CD4-positive, alpha-beta memory T cell (primary cell): ENCODE measurements around the gene SCYL3. TPM values are rescaled to one million over a fixed set of nuclear protein-coding genes. Genes with fewer than 3 reads are reported as not detected.
A peak's percentile ranks its signal among the peaks of the same experiment; 100 is the strongest.

ENCODE experiments used
- CTCF ChIA-PET: fragments of 350-600 bp; sonication (Branson Sonifier 250); formaldehyde crosslinking; loops from one replicate; lab custom pipeline; 2021; ENCODE audit warnings: inconsistent platforms; ENCODE audit not compliant: partially characterized antibody; lab: Charles Lee
- POLR2A ChIA-PET: fragments of 350-600 bp; sonication (Branson Sonifier 250); formaldehyde crosslinking; loops from one replicate; lab custom pipeline; 2021; ENCODE audit not compliant: partially characterized antibody; lab: Charles Lee
- DNase-seq, 5 donors: peaks; one replicate each; pipeline versions ENCODE4 v3.0.0 to v3.0.0-alpha.2; 2020 to 2022; ENCODE audit warnings: mixed read lengths in 1 of 5
- H3K27ac ChIP-seq: one replicate; pipeline ENCODE4 v1.7.0; 2013; ENCODE audit warnings: low read depth, low read length
- H3K27me3 ChIP-seq: 2 replicates; pipeline ENCODE4 v1.7.0; 2013; ENCODE audit warnings: mild to moderate bottlenecking, low read length, moderate library complexity; ENCODE audit not compliant: insufficient read depth
- H3K36me3 ChIP-seq: 2 replicates; pipeline ENCODE4 v1.7.0; 2013; ENCODE audit warnings: mild to moderate bottlenecking, low read length, moderate library complexity; ENCODE audit not compliant: insufficient read depth
- H3K4me1 ChIP-seq: 2 replicates; pipeline ENCODE4 v1.7.0; 2013; ENCODE audit warnings: mild to moderate bottlenecking, low read length, moderate library complexity; ENCODE audit not compliant: insufficient read depth
- H3K4me3 ChIP-seq, 2 donors: one replicate each; pipeline ENCODE4 v1.7.0; 2013; ENCODE audit warnings: low read length in 2 of 2, mild to moderate bottlenecking in 1 of 2
- H3K9me3 ChIP-seq, 2 donors: one replicate each; pipeline ENCODE4 v1.7.0; 2013; ENCODE audit warnings: low read length in 2 of 2, control low read depth in 1 of 2; ENCODE audit not compliant: control insufficient read depth in 1 of 2
- H3K27ac Mint-ChIP-seq, 7 donors: one replicate each; pipeline ENCODE4 v1.8.0; 2020 to 2021; ENCODE audit warnings: mixed read lengths in 7 of 7, mild to moderate bottlenecking in 6 of 7, inconsistent platforms in 3 of 7, moderate library complexity in 3 of 7
- H3K27me3 Mint-ChIP-seq, 2 donors: one replicate each; pipeline ENCODE4 v1.8.0; 2020 to 2021; ENCODE audit warnings: mixed read lengths in 2 of 2
- H3K36me3 Mint-ChIP-seq, 2 donors: one replicate each; pipeline ENCODE4 v1.8.0; 2020 to 2021; ENCODE audit warnings: mixed read lengths in 2 of 2, inconsistent platforms in 1 of 2, mild to moderate bottlenecking in 1 of 2
- H3K4me1 Mint-ChIP-seq, 4 donors: one replicate each; pipeline ENCODE4 v1.8.0; 2020 to 2021; ENCODE audit warnings: mixed read lengths in 4 of 4, mild to moderate bottlenecking in 1 of 4
- H3K4me3 Mint-ChIP-seq, 8 donors: one replicate each; pipeline ENCODE4 v1.8.0; 2020 to 2021; ENCODE audit warnings: mixed read lengths in 8 of 8, mild to moderate bottlenecking in 7 of 8, moderate library complexity in 6 of 8, inconsistent platforms in 3 of 8
- H3K9me3 Mint-ChIP-seq, 8 donors: one replicate each; pipeline ENCODE4 v1.8.0; 2020 to 2021; ENCODE audit warnings: mixed read lengths in 8 of 8, mild to moderate bottlenecking in 5 of 8, inconsistent platforms in 3 of 8, moderate library complexity in 1 of 8
- intact Hi-C: fragments of 100-400 bp; cut with micrococcal nuclease; formaldehyde crosslinking; loops from one replicate; pipeline ENCODE4 v1.15.1; 2023
- polyA plus RNA-seq, 2 donors: library from polyadenylated mRNA; unstranded; fragments of 300-500 nt; fragmentation: Illumina TruSeq; gene quantifications; one replicate each; pipeline ENCODE4 v1.2.3, GENCODE V29; 2021
- total RNA-seq, 2 experiments: library from RNA; stranded (reverse); gene quantifications; one replicate each; pipeline ENCODE4 v1.2.3, GENCODE V29; 2021

Gene SCYL3
- 10 to 100 TPM; 23.5 to 24.3 TPM for total RNA-seq
- polyA plus RNA-seq: 10 to 100 TPM; 14.4 to 15.7 TPM

- H3K27ac ChIP-seq: peak within 1 kb of the TSS; percentile 98
- H3K27me3 ChIP-seq: no peaks in the 10 kb centered on the region
- POLR2A ChIA-PET: interaction anchor here (0.6 to 5.0 kb wide), 24 partner anchors 8 to 1958 kb away, joined by 3 to 59 read pairs (median 4); partner anchors contain the start of genes DCAF6, FMO4, GORAB and KIFAP3
- peak; percentile 96 to 97 (median 96) for DNase-seq
- intact Hi-C loops: loop anchor here (1.0 to 10.0 kb wide), 11 partner anchors 35 to 1958 kb away; partner anchors contain the start of genes BLZF1, DCAF6, GORAB and KIFAP3
- no peaks in the 10 kb centered on the region for H3K9me3 ChIP-seq
- Mint-ChIP-seq H3K9me3 (peaks cover 0 to 2% (median 0%) of the 10 kb centered on the region in 8 donors), H3K27me3 (peaks cover 0 to 2% of the 10 kb centered on the region in 2 donors), H3K4me3 (peak within 1 kb of the TSS; percentile 92 to 97 (median 94)), H3K4me1 (peaks cover 34 to 50% (median 42%) of the 10 kb centered on the region in 4 donors), H3K36me3 (peaks cover 0 to 13% of the 10 kb centered on the region in 2 donors), H3K27ac (peak within 1 kb of the TSS; percentile 97 to 100 (median 100))
- H3K36me3 ChIP-seq: no peaks in the 10 kb centered on the region
- peaks cover 45% of the 10 kb centered on the region for H3K4me1 ChIP-seq
- peak within 1 kb of the TSS; percentile 58 to 86 for H3K4me3 ChIP-seq
- CTCF ChIA-PET: interaction anchor here (1.0 to 1.7 kb wide), 9 partner anchors 9 to 1420 kb away, joined by 3 to 7 read pairs (median 4); partner anchors contain the start of genes FMO4, KIFAP3 and METTL18
Measured at GRCh38 chr1:169893645-169894423, at the start of gene SCYL3. TSS of gene SCYL3 (minus strand) at chr1:169893896. CDS start at chr1:169888840, 5,056 bp downstream.

GRCh38 chr1:169941982-169942830, 48.5 kb upstream of the SCYL3 start:
- H3K4me3 ChIP-seq: no peak overlapping the region
- no peaks in the 10 kb centered on the region for H3K9me3 ChIP-seq
- no peaks in the 10 kb centered on the region for H3K4me1 ChIP-seq
- no peaks in the 10 kb centered on the region for H3K36me3 ChIP-seq
- H3K27me3 Mint-ChIP-seq: no peaks in the 10 kb centered on the region
- ChIA-PET CTCF (interaction anchor here (1.1 kb wide), 1 partner anchor 13 kb away, joined by 3 read pairs; no protein-coding TSS in a partner anchor), POLR2A (no interaction called here)
- H3K4me1 Mint-ChIP-seq: no peaks in the 10 kb centered on the region
- H3K4me3 Mint-ChIP-seq: no peak overlapping the region
- peaks cover 0 to 6% of the 10 kb centered on the region in 2 donors for H3K36me3 Mint-ChIP-seq
- no peak for DNase-seq
- H3K27ac ChIP-seq: no peak overlapping the region
- intact Hi-C loops: no loop called here
- no peaks in the 10 kb centered on the region for H3K9me3 Mint-ChIP-seq
- H3K27me3 ChIP-seq: no peaks in the 10 kb centered on the region
- H3K27ac Mint-ChIP-seq: no peak overlapping the region

- CTCF ChIA-PET: no interaction called here
- intact Hi-C loops: no loop called here
- no peaks in the 10 kb centered on the region for H3K27me3 ChIP-seq
- no peak for DNase-seq
- H3K36me3 ChIP-seq: no peaks in the 10 kb centered on the region
- H3K27me3 Mint-ChIP-seq: no peaks in the 10 kb centered on the region
- H3K4me3 ChIP-seq: no peak overlapping the region
- no peak overlapping the region for H3K4me3 Mint-ChIP-seq
- H3K36me3 Mint-ChIP-seq: no peaks in the 10 kb centered on the region
- no peaks in the 10 kb centered on the region for H3K9me3 Mint-ChIP-seq
- H3K27ac Mint-ChIP-seq: no peak overlapping the region
- no peaks in the 10 kb centered on the region for H3K4me1 Mint-ChIP-seq
- POLR2A ChIA-PET: no interaction called here
- no peak overlapping the region for H3K27ac ChIP-seq
- H3K4me1 ChIP-seq: no peaks in the 10 kb centered on the region
- no peaks in the 10 kb centered on the region for H3K9me3 ChIP-seq
Measured at GRCh38 chr1:169933984-169934725, 40.5 kb upstream of the SCYL3 start.

DNA sequence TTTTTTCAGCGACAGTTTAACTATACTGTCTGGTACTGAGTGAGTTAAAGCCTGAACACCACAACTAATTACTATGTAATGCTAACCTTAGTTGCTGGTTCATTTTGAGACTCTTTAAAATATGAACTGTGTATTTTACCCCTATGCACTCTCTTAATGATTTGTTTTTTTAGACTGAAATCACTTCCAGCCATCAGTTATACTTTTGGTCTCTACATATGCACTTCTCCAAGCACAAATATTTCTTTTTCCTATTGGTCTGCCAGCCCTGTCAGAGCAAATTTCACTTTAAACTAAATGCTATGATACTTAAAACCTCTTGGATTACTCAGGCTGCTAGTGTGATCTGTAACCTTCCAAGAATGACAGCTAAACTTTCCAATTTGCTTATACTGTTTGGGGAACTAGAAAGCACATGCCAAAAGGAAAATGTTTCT, 38.1 kb upstream of the SCYL3 start:
- Mint-ChIP-seq H3K36me3 (no peaks in the 10 kb centered on the region), H3K4me1 (peaks cover 0 to 5% (median 3%) of the 10 kb centered on the region in 4 donors), H3K27ac (no peak overlapping the region), H3K4me3 (no peak overlapping the region), H3K9me3 (no peaks in the 10 kb centered on the region), H3K27me3 (no peaks in the 10 kb centered on the region)
- H3K36me3 ChIP-seq: no peaks in the 10 kb centered on the region
- no peak overlapping the region for H3K4me3 ChIP-seq
- ChIA-PET POLR2A (no interaction called here), CTCF (no interaction called here)
- no peaks in the 10 kb centered on the region for H3K4me1 ChIP-seq
- intact Hi-C loops: no loop called here
- no peak for DNase-seq
- H3K27ac ChIP-seq: no peak overlapping the region
- H3K9me3 ChIP-seq: no peaks in the 10 kb centered on the region
- H3K27me3 ChIP-seq: no peaks in the 10 kb centered on the region

DNA sequence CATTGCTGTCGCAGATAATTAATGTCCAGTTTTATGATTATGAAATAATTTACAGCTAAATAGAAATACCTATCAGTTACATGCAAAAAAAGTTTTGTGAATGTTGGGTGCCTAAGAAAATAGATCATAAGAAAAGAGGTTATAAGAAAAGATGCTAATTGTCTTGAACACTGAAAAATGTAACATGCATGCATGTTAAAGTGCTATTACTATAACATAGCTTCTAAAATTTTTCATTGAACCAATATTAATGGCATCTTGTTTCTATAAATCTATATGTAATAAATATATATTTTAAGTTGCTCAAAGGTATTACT, 35.5 kb upstream of the SCYL3 start:
- no peak overlapping the region for H3K27ac ChIP-seq
- H3K4me3 Mint-ChIP-seq: no peak overlapping the region
- no peaks in the 10 kb centered on the region for H3K27me3 Mint-ChIP-seq
- peaks cover 6 to 11% (median 7%) of the 10 kb centered on the region in 4 donors for H3K4me1 Mint-ChIP-seq
- ChIA-PET CTCF (interaction anchor here (0.9 to 3.5 kb wide), 11 partner anchors 9 to 1384 kb away, joined by 3 to 28 read pairs (median 4); partner anchors contain the start of gene FMO4), POLR2A (interaction anchor here (0.8 to 1.5 kb wide), 2 partner anchors 35 to 1385 kb away, joined by 3 to 14 read pairs; partner anchors contain the start of genes FMO4 and SCYL3)
- H3K36me3 Mint-ChIP-seq: no peaks in the 10 kb centered on the region
- intact Hi-C loops: loop anchor here (1.0 to 5.0 kb wide), 6 partner anchors 36 to 1383 kb away; partner anchors contain the start of genes FMO4, KIFAP3 and SCYL3
- H3K4me1 ChIP-seq: peaks cover 9% of the 10 kb centered on the region
- no peak overlapping the region for H3K4me3 ChIP-seq
- no peaks in the 10 kb centered on the region for H3K36me3 ChIP-seq
- H3K9me3 Mint-ChIP-seq: no peaks in the 10 kb centered on the region
- H3K27me3 ChIP-seq: no peaks in the 10 kb centered on the region
- no peak overlapping the region for H3K27ac Mint-ChIP-seq
- H3K9me3 ChIP-seq: no peaks in the 10 kb centered on the region
- DNase-seq: no peak

DNA sequence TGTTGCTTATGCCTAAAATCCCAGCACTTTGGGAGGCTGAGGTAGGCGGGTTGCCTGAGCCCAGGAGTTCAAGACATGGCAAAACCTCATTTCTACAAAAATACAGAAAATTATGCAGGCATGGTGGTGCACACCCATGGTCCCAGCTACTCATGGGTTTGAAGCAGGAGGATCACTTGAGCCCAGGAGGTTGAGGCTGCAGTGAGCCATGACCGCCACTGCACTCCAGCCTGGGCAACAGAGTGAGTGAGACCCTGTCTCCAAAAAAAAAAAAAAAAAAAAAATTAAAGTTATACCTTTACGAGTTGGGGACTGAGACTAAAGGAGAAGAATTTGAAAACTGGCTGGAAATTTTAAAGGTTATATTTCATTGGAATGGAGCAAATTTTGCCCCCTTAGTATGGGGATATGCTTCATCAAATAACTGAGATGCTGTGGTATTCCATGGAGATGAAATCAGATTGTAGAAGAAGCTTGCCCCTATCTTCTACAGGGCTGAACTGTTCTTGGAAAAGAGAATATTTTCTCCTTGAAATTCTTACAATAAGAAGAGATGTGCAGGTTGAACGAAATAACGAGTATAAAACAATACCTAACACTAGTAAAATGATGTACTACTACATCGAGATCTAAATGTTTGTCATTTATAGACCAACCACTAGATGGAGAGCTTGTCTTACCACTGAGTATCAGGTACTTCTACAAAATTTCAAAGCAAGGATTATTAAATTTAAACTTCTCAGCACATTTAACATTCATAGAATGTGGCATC, 34.9 kb upstream of the SCYL3 start:
- Mint-ChIP-seq H3K4me3 (peak overlapping the region in 1 of 8 donors; percentile 2), H3K27ac (peak overlapping the region in 1 of 7 donors; percentile 74), H3K36me3 (peaks cover 0 to under 1% of the 10 kb centered on the region in 2 donors), H3K9me3 (no peaks in the 10 kb centered on the region), H3K27me3 (no peaks in the 10 kb centered on the region), H3K4me1 (peaks cover 6 to 11% (median 7%) of the 10 kb centered on the region in 4 donors)
- peak in 4 of 5 donors; percentile 45 to 58 (median 49) for DNase-seq
- H3K36me3 ChIP-seq: no peaks in the 10 kb centered on the region
- ChIA-PET CTCF (interaction anchor here (0.7 to 3.5 kb wide), 13 partner anchors 8 to 1384 kb away, joined by 3 to 28 read pairs (median 4); partner anchors contain the start of gene FMO4), POLR2A (interaction anchor here (0.8 to 1.5 kb wide), 2 partner anchors 35 to 1385 kb away, joined by 3 to 14 read pairs; partner anchors contain the start of genes FMO4 and SCYL3)
- H3K27me3 ChIP-seq: no peaks in the 10 kb centered on the region
- intact Hi-C loops: loop anchor here (1.0 to 5.0 kb wide), 6 partner anchors 36 to 1384 kb away; partner anchors contain the start of genes FMO4, KIFAP3 and SCYL3
- H3K9me3 ChIP-seq: no peaks in the 10 kb centered on the region
- H3K4me3 ChIP-seq: no peak overlapping the region
- H3K4me1 ChIP-seq: peaks cover 9% of the 10 kb centered on the region
- H3K27ac ChIP-seq: no peak overlapping the region
